ENCODE data around the gene TTN.

GRCh38 chr2:178700922-178701342 lies 106.3 kb downstream of the TTN start:
- TF ChIP-seq CTCF (IDR thresholded peaks at IDR 0.05 in 2 of 3, conservative IDR thresholded peaks at IDR 0.05 in 1 of 3; ENCODE audit: borderline replicate concordance in 1 of 3, insufficient read depth in 1 of 3, low read depth in 2 of 3, low read length in 2 of 3): peak; percentile 34 to 86 (median 80); a peak in 5 of 6 replicates
- no peak for TF ChIP-seq TCF7L2 (IDR thresholded peaks at IDR 0.05; ENCODE audit: borderline replicate concordance, extremely low read depth, insufficient read depth, insufficient read length)
- TF ChIP-seq POLR2A (IDR thresholded peaks at IDR 0.05; ENCODE audit: borderline replicate concordance, extremely low read depth, insufficient read depth, insufficient read length): no peak

Measured in HCT116 (cell line).